ENCODE data around the gene HSD17B10.

- TF ChIP-seq CTCF (IDR thresholded peaks at IDR 0.05) = no peak
- TF ChIP-seq POLR2A (IDR thresholded peaks at IDR 0.05) = no peak
- TF ChIP-seq EP300 (IDR thresholded peaks at IDR 0.05) = no peak
- TF ChIP-seq POLR2AphosphoS5 (IDR thresholded peaks at IDR 0.05) = no peak
Observed at GRCh38 chrX:53430231-53430630, 3.9 kb downstream of the HSD17B10 start.
